Omental fat pad (tissue), 4 donors: ENCODE results near the gene NDNF. TPM values are rescaled to one million over a fixed set of nuclear protein-coding genes. Genes with fewer than 3 reads are reported as not detected.

Experiments
- ATAC-seq: fragments of 150-250 bp; one replicate; pipeline ENCODE4 v1.9.1; 2016; ENCODE audit warnings: mild to moderate bottlenecking, moderate library complexity; ENCODE audit not compliant: low FRiP score
- DNase-seq: peaks from one replicate; pipeline ENCODE4 v3.0.0-alpha.2; 2019; ENCODE audit warnings: low spot score
- total RNA-seq, 4 donors: library from RNA; depleted of rRNA; stranded (reverse); fragments of >200 nt; gene quantifications; one replicate each; pipeline ENCODE4 v1.1.0, GENCODE V29; 2016
- TF ChIP-seq, protein P1 (sequence below), 3 donors: fragments of 450-650 bp; IDR thresholded peaks; one replicate each; pipeline ENCODE4 v1.5.1; 2016 to 2017; ENCODE audit warnings: antibody characterized with exemption in 3 of 3, mild to moderate bottlenecking in 3 of 3, moderate library complexity in 2 of 3

NDNF gene
- total RNA-seq, 4 donors from 2014 or later, result 0.84 to 9.3 (median 1.5) TPM

DNA sequence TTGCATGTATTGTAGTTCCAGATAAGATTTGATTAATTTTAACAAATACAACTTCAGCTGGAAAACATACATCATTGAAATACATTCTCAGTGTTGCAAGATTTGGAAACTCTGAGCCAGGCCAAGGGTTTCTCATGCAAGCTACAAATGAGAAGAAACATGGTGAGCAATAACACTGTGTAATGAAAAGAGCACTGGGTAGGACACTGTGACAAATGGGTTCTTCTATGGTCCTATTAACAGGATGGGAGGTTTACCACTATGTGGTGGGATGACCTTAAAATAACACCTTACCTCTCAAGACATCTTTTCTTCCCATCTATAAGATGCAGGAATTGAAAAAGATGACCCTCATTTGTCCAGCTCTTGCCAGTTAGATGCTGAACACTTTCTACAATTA lies 19.6 kb upstream of the NDNF start:
- no peak for ATAC-seq
- TF ChIP-seq, protein P1, sequence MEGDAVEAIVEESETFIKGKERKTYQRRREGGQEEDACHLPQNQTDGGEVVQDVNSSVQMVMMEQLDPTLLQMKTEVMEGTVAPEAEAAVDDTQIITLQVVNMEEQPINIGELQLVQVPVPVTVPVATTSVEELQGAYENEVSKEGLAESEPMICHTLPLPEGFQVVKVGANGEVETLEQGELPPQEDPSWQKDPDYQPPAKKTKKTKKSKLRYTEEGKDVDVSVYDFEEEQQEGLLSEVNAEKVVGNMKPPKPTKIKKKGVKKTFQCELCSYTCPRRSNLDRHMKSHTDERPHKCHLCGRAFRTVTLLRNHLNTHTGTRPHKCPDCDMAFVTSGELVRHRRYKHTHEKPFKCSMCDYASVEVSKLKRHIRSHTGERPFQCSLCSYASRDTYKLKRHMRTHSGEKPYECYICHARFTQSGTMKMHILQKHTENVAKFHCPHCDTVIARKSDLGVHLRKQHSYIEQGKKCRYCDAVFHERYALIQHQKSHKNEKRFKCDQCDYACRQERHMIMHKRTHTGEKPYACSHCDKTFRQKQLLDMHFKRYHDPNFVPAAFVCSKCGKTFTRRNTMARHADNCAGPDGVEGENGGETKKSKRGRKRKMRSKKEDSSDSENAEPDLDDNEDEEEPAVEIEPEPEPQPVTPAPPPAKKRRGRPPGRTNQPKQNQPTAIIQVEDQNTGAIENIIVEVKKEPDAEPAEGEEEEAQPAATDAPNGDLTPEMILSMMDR (IDR thresholded peaks at IDR 0.05), result no peak
- DNase-seq, result no peak

DNA sequence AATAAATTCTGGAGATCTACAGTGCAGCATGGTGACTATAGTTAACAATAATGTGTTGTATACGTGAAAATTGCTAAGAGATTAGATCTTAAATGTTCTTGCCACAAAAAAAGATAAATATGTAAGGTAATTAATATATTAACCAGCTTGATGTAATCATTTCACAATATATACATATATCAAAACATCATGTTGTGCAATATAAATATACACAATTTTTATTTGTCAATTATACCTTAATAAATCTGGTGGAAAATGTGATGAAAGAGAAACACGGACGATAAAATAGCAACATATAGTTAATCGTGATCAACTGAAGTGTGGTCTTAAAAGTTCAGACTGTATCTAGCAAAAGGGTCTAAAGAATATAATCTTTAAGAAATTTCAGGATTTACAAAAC lies 16.5 kb upstream of the NDNF start:
- no peak for ATAC-seq

DNA sequence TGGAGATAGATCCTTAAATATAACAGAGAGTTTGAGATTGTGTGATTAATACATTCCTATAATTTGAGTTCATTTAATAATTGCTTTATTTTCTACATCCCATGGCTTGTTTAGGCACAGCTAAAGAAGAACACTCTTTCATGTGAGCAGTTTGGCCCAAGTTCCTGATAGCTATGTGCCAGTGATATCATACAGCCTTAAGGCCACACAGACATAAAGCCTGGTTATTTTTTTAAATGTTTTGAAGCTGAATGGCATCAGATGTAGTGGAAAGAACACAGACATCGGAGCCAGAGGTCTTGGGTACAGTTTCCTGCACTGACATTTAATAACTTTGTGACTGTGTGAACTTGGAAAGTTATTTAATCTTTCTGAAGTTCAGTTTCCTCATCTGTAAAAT lies 7.0 kb upstream of the NDNF start:
- no peak for ATAC-seq
- TF ChIP-seq, protein P1 (IDR thresholded peaks at IDR 0.05), result no peak

More for the DNA sequence above, 16.5 kb upstream of the NDNF start:
- no peak for DNase-seq
- TF ChIP-seq, protein P1 (IDR thresholded peaks at IDR 0.05), result no peak

DNA sequence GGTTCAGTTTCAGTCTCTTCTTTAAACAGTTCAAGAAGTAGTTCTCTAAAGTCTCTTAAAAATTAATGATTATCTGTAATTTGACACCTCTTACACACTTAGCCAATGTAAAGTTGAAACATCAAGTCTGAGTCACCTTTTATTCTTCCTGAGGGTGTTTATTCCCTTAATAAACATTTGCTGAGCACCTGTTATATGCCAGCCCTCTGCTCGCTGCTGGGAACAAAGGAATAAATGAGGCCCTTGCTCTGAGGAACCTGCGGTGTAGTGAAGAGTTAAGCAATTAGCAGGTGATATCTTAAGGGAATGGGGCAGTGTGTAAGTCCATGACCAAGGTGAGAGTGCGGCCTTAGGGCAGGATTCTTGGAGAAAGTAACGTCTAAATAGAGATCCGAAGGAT lies 5.2 kb upstream of the NDNF start:
- ATAC-seq (no peak), DNase-seq (no peak)

More for the DNA sequence above, 7.0 kb upstream of the NDNF start:
- DNase-seq, result no peak

DNA sequence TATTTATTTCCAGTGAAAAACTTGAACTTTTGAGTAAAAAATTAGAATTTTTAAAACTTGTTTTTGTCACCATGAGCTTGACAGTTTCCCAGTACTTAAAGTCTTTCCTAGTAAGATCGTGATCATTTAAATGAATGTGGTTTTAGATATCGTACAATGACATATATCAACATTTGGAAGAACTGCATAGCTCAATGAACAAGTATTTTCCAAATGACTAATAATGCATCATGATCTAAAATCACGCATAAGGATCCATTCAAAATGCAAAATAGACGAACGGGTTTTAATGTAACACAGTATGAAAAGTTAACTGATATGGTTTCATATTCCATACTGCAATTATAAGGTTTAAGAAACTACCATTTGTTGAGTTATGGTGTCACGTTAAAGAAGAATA lies 4.1 kb upstream of the NDNF start:
- no peak for ATAC-seq
- DNase-seq, result no peak
- TF ChIP-seq, protein P1 (IDR thresholded peaks at IDR 0.05), result no peak

More for the DNA sequence above, 5.2 kb upstream of the NDNF start:
- TF ChIP-seq, protein P1 (IDR thresholded peaks at IDR 0.05), result no peak

DNA sequence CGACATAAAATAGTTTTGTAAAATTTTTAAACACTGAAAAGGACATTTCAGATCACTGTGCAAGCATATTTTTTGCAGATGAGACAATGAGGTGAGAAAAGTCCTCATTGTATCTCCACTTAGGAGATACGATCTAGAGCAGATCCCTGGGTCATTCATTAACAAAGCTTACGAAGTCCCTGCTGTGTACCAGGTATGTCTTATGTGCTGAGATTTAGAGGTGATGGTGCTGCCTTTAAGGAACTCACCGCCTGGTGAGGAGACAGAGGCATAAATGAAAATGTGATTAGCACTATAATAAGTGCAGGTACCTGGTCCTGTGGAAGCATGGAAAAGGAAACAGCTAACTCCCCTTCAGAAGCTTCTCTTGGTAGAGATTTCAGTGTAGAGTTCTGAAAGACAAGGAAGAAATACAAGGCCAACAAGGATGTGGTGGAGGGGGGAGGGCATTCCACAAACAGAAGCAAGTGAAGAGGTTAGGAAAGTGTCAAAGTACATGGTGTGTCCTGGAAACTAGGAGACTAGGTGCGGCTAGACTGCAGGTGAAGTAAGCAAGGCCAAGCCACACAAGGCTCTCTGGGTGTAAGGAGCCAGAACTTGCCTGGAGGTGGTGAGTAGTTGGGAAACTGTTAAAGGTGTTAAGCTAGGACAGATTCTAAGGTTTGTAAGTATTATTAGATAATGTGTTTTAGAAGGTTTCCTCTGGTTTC lies 1.5 kb upstream of the NDNF start:
- no peak for DNase-seq
- TF ChIP-seq, protein P1 (IDR thresholded peaks at IDR 0.05), result no peak
- no peak for ATAC-seq

DNA sequence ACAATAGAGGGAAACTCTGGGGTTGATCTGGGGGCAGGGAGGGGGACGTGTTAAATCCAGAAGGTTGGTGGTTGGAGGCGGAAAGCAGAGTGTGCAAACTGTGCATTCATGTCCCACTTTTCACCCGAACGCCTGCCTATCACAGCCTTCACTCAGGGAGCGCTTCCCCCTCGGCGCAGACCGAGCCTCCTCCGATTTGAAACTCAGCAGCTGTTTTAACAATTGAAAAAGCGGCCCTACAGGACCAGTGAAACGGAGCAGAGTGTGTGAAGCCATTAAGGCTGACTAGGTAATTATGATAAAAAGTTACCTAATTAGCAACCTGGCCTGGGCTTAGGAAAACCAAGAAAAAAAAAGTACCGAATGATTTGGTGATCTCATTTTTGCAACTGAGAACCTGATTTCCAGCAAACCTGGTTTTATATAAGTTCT lies 685 bp upstream of the NDNF start:
- TF ChIP-seq, protein P1 (IDR thresholded peaks at IDR 0.05), result no peak
- no peak for ATAC-seq
- DNase-seq, result no peak
